NCI-H128 (cell line): ENCODE measurements around the gene SHISA8.

Source experiments
- DNase-seq: peaks from one replicate; lab custom pipeline; 2025; ENCODE audit not compliant: unreplicated experiment; lab: John Stamatoyannopoulos, UW

SHISA8 gene

DNA sequence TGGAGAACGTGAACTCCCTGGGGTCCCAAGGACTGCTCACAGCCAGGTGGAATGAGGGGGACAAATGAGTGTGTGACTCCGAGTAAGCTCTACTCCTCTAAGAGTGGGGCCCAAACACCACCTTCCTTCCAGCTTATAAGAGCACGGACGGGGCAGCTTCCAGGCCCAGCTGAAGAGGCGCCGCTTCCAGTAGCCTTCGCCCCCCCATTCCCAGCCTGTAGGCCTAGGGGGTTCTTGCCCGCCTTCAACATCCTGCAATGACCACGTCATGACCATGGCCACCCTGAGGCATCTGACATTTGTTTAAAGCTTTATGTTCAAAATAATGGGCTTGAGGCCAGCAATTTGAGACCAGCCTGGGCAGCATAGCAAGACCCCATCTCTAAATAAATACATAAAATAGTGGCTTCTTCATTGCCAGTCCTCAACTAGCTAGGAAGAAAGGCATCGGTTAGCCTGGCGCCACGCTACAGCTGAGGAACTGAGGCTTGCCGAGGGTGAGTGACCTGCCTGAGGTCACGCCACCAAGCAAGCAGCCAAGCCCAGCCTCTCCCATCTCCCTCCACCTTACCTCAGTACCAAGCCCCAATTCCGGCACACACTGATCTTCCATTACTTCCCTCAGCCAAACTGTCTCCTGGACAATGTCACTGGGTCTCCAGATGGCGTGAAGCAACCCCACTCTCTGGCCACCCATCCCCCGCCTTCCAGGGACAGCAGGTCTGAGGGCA, 19.6 kb upstream of the SHISA8 start:
- no peak for DNase-seq

DNA sequence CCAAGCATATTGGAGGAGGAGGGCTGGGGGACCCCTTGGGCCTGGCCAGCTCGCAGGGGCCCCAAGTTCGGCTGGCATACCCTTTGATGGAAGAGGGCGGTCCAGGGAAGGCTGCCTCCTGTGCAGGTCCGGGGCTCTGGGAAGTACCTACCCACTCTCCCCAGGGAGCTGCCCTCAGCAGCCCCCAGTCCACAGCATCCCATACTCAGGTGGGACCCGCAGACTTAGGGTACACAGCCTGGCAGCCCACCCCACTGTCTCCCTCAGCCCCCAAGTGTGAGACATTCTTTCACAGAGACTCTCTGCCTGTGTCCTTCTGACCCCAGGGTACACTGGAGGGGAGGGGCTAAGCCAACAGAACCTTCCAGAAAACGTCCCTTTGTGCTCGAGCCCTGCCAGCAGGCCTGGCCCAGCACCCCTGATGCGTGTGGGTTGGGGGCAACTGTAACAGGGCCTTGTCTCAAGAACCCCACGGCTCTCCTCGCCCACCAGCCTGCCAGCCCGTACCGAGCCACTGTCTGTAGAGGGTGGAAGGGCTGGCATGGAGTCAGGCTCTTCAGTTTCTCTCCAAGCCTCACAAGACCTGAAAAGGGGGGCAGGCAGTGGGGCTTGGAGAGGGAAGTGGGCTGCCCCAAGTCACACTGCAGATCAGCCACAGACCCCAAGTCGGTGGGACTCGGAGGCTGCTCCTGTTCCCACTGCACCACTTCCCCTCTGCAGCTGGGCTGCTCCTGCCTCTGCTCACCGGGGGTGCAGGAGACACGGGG, 18.7 kb upstream of the SHISA8 start:
- no peak for DNase-seq

GRCh38 chr22:41932353-41932752, 17.5 kb upstream of the SHISA8 start:
- DNase-seq: no peak

GRCh38 chr22:41931701-41932269, 16.9 kb upstream of the SHISA8 start:
- no peak for DNase-seq

GRCh38 chr22:41929418-41929810, 14.5 kb upstream of the SHISA8 start:
- no peak for DNase-seq

GRCh38 chr22:41928593-41929417, 13.9 kb upstream of the SHISA8 start:
- no peak for DNase-seq

- no peak for DNase-seq
Measured at GRCh38 chr22:41927813-41928212, 12.9 kb upstream of the SHISA8 start.

DNA sequence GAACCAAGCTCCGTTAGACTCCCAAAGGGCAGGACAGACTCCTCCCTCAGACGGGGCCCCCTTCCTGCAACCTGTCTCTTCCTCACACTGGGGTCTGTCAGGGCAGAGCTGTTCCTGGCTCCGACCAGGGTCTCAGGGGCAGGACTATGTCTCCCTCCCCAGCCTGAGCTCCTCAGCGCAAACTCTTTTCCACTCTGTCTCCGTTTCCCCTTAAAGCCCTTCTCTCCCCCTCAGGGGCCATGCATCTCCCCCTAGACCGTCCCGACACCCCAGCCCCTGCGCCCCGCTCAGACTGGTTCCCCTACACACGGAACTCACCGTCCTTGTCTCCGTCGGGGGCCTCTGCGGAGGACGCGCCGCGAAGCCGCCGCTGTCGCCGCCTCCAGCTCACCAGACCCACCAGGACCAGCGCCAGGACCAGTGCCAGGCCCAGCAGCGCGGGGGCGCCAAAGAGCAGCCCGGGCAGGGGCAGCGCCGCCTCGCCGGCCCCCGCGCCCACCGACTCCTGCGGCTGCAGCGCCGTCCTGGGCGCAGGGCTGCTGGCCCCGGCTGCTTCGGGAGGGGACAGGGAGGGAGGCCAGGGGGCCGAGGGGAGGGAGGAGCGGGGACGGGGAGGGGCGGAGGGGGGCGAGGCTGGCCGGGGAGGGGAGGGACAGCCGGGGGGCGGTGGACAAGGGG, 11.0 kb upstream of the SHISA8 start:
- peak; percentile 17 for DNase-seq

- no peak for DNase-seq
Measured at GRCh38 chr22:41923595-41924276, 8.9 kb upstream of the SHISA8 start.

- DNase-seq: no peak
Measured at GRCh38 chr22:41922940-41923594, 8.2 kb upstream of the SHISA8 start.

GRCh38 chr22:41922328-41922727, 7.5 kb upstream of the SHISA8 start:
- no peak for DNase-seq

DNA sequence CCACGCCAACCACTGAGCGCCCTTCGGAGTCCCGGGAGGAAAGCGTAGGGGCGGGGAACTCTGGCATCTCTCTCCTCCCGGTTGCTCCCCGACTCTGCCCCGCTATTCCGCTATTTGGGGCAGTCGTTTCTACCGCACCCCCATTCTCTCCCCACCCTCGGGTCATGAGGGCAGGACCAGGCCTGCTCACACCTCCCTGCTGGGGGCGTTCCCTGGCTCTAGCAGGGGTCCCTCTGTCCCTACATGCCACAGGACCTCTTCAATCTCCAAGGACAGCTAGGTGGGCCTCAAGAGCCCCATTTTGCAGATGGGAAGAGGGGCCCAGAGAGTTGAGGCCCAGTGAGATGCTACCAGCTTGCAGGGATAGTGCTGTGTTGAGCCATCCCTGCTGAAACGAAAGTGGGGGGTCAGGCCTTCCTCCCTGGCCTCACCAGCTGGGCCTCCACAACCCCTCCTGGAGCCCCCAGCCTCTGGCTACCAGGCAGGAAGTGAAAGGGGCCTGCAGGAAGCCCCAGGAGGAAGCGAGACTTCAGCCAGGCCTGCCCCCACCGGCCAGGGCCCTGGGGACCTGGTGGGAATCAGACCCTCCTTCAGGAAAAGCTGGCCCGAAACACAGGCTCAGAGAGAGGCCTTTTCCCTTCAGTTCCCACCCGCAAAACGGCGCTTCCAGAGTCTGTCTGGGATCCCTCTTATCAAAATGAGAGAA, 5.5 kb upstream of the SHISA8 start:
- no peak for DNase-seq

DNA sequence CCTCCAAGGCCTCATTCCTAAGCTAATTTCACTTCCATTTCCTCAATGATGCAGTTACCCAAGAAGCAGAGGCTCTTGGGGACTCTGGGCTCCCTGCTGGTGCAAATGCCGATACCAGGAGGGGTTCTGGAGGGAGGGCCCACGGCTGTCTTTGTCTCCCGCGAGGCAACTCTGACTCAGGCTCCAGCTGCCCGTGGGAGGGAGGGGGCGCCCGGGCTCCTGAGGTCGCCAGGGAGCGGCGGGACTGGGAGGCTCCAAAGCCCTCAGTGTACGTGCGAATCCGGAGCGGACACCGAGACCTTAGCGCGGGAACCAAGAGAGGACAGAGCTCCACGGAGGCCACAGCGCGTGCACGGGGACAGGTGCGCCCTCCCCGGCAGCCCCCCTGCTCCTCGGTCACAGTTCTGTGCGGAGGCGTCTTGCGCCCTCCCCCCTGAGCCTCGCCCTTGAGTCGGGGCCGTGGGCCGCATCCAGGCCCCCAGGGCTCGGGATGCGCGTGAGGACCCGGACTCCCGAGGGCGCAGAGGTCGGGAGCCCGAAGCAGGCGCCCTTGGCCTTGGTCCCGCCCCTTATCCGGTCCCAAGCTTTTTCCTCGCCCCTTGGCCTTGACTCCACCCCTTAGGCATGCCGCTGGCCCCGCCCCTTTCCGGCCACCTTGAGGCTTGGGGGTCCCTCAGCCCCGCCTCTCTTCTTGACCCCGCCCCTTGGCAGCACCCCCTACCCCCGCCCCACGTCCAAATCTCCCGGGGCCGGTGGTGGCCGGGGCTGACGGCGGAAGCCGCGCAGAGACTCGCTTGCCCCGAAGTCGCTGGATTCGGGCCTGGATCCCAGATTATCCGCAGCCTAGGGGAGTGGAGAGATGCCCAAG, 4.7 kb upstream of the SHISA8 start:
- DNase-seq: no peak

DNA sequence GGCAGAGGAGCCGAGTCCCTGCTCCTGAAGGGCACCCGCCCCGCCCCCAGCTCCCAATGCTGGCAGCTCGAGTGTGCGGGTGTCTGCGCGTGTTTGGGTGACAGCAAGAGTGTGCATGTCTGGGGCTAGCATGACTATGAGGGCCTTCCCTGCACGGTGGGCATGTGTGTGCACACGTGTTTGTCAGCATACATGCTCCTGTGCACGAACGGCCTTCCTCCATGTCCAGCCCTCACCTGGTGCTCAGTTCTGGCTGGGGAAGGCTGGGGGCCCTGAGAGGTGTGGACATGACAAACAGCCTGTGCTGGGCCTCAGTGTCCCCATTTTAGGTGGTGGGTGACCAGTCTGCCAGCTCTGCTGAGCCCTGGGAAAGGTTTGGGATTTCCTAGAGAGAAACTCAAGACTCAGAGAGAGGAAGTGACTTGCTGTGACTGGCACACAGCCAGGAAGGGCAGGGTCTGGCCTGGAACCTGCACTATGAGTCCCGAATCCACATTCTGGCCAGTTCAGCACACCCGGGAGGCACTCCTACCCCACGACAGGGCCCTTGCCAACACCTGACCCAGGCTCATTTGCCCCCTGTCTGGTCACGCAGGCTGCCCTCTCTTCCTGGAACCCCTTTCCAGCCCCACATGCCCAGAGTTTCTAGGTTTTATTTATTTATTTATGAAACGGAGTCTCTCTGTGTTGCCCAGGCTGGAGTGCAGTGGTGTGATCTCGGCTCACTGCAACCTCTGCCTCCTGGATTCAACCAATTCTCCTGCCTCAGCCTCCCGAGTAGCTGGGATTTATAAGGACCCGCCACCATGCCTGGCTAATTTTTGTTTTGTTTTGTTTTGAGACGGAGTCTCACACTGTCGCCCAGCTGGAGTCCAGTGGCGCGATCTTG, 3.3 kb upstream of the SHISA8 start:
- no peak for DNase-seq

DNA sequence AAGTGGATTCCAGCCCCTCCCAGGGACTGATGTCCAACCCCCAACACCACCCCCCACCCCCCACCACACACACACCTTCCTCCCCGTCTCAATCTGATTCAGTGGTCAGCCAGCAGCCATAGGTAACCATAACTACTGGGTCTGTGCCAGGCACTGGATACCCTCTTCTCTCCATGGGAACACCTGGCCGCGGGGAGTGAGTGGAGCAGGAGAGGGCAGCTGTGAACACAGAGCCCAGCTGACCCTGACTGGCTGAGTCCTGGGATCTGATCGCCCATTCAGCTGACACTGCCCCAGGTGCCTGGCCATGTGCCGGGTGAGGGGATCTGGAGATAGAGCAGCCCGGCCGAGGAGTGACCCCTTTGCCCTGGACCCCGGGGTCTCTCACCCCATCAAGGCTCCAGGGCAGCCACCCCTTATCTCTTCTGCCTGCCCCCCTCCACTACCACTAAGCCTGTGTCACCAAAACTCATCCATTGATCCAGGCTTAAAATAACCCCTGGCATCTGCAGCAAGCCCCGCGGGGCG, 2.6 kb upstream of the SHISA8 start:
- no peak for DNase-seq

- no peak for DNase-seq
Measured at GRCh38 chr22:41916745-41917358, 2.0 kb upstream of the SHISA8 start.
